SK-N-SH treated with all-trans-retinoic acid at 6 μM for 48 hours (cell line): ENCODE data around the gene PRAMEF1.
"Not testable (repeated sequence)": the region's sequence is repeated elsewhere in the genome, so short reads cannot be mapped to it uniquely, and the experiment has no call there.

Experiments used
- ATAC-seq: fragments of 200-7000 bp; cut with Tn5 transposase; 3 replicates; pipeline ENCODE4 v1.9.1; 2020; ENCODE audit warnings: mild to moderate bottlenecking, moderate library complexity
- ARNTL ChIP-seq: fragments of 450-650 bp; formaldehyde crosslinking; IDR thresholded peaks from 2 replicates; pipeline ENCODE4 v1.5.0; 2020; ENCODE audit warnings: low read depth, mild to moderate bottlenecking, moderate library complexity, borderline replicate concordance
- ESRRG ChIP-seq: fragments of 250-450 bp; sonication (Bioruptor Pico); IDR thresholded peaks from 2 replicates; pipeline ENCODE4 v1.6.1; 2021; ENCODE audit warnings: mild to moderate bottlenecking
- GLIS3 ChIP-seq: fragments of 250-450 bp; sonication (Bioruptor Pico); IDR thresholded peaks from 2 replicates; pipeline ENCODE4 v1.5.0; 2020; ENCODE audit warnings: mild to moderate bottlenecking, moderate library complexity
- ISL1 ChIP-seq: fragments of 250-450 bp; sonication (Bioruptor Pico); IDR thresholded peaks from 2 replicates; pipeline ENCODE4 v2.1.2; 2022; ENCODE audit warnings: mild to moderate bottlenecking, moderate library complexity
- OSR1 ChIP-seq: fragments of 250-450 bp; sonication (Bioruptor Pico); IDR thresholded peaks from 2 replicates; pipeline ENCODE4 v1.8.0; 2022; ENCODE audit warnings: moderate library complexity, mild to moderate bottlenecking, inconsistent platforms
- PPARA ChIP-seq: fragments of 250-450 bp; sonication (Bioruptor Pico); IDR thresholded peaks from 2 replicates; pipeline ENCODE4 v1.5.0; 2020; ENCODE audit warnings: mild to moderate bottlenecking, borderline replicate concordance
- RARB ChIP-seq: fragments of 250-450 bp; sonication (Bioruptor Pico); IDR thresholded peaks from 2 replicates; pipeline ENCODE4 v1.8.0; 2021; ENCODE audit warnings: mild to moderate bottlenecking, moderate library complexity
- SNAI2 ChIP-seq: fragments of 250-450 bp; sonication (Bioruptor Pico); IDR thresholded peaks from 2 replicates; pipeline ENCODE4 v1.5.0; 2020; ENCODE audit warnings: mild to moderate bottlenecking, moderate library complexity
- TCF4 ChIP-seq: fragments of 250-450 bp; sonication (Bioruptor Pico); IDR thresholded peaks from 2 replicates; pipeline ENCODE4 v1.8.0; 2021; ENCODE audit warnings: mild to moderate bottlenecking, moderate library complexity, borderline replicate concordance
- TOX ChIP-seq: fragments of 250-450 bp; sonication (Bioruptor Pico); IDR thresholded peaks from 2 replicates; pipeline ENCODE4 v1.8.0; 2021; ENCODE audit warnings: mild to moderate bottlenecking, moderate library complexity, borderline replicate concordance
- ZC3H10 ChIP-seq: fragments of 250-450 bp; sonication (Bioruptor Pico); IDR thresholded peaks from 2 replicates; pipeline ENCODE4 v1.5.1; 2021; ENCODE audit warnings: mild to moderate bottlenecking, moderate library complexity
- ZFP3 ChIP-seq: fragments of 250-450 bp; sonication (Bioruptor Pico); IDR thresholded peaks from 2 replicates; pipeline ENCODE4 v1.5.0; 2020; ENCODE audit warnings: mild to moderate bottlenecking, moderate library complexity
- ZNF565 ChIP-seq: fragments of 450-650 bp; formaldehyde crosslinking; conservative IDR thresholded peaks from 2 replicates; pipeline ENCODE4 v1.5.0; 2020; ENCODE audit warnings: low read depth, mild to moderate bottlenecking, moderate library complexity
- ZNF70 ChIP-seq: fragments of 450-650 bp; formaldehyde crosslinking; IDR thresholded peaks from 2 replicates; pipeline ENCODE4 v1.5.0; 2020; ENCODE audit warnings: mild to moderate bottlenecking, moderate library complexity
- ZNF8 ChIP-seq: fragments of 450-650 bp; formaldehyde crosslinking; IDR thresholded peaks from 2 replicates; pipeline ENCODE4 v1.5.0; 2020; ENCODE audit warnings: mild to moderate bottlenecking, moderate library complexity
- TF ChIP-seq, protein P1 (sequence below): fragments of 250-450 bp; sonication (Bioruptor Pico); IDR thresholded peaks from 2 replicates; pipeline ENCODE4 v1.8.0; 2020; ENCODE audit warnings: mild to moderate bottlenecking, moderate library complexity, borderline replicate concordance
- TF ChIP-seq, protein P2 (sequence below): fragments of 250-450 bp; sonication (Bioruptor Pico); IDR thresholded peaks from 2 replicates; pipeline ENCODE4 v1.5.0; 2020; ENCODE audit warnings: mild to moderate bottlenecking, moderate library complexity
- TF ChIP-seq, protein P3 (sequence below): fragments of 250-450 bp; sonication (Bioruptor Pico); IDR thresholded peaks from 2 replicates; pipeline ENCODE4 v1.5.1; 2021; ENCODE audit warnings: mild to moderate bottlenecking, moderate library complexity
- TF ChIP-seq, protein P4 (sequence below): fragments of 250-450 bp; sonication (Bioruptor Pico); IDR thresholded peaks from 2 replicates; pipeline ENCODE4 v1.5.1; 2020; ENCODE audit warnings: low read depth, mild to moderate bottlenecking, moderate library complexity

Gene PRAMEF1, protein sequence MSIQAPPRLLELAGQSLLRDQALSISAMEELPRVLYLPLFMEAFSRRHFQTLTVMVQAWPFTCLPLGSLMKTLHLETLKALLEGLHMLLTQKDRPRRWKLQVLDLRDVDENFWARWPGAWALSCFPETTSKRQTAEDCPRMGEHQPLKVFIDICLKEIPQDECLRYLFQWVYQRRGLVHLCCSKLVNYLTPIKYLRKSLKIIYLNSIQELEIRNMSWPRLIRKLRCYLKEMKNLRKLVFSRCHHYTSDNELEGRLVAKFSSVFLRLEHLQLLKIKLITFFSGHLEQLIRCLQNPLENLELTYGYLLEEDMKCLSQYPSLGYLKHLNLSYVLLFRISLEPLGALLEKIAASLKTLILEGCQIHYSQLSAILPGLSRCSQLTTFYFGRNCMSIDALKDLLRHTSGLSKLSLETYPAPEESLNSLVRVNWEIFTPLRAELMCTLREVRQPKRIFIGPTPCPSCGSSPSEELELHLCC

DNA sequence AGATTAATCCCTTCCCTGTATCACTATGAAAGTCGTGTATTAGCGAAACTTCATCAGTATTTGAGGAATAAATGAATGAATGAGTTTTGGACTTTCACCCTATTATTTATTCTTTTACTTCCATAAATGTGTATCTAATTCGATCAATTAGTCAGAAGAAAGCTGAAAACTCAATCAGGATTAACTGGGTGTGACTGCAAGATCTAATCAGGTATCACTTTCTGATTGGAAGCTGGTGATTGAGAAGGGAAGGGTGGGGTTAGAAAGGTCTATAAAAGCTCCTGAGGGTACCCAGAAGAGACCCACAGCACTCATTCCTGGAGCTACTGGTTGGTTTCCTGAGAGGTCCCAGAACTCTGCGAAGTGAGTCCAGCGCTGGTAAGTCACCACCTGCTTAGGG is at the start of gene PRAMEF1:
PRAMEF1 (plus strand) TSS at position 301 of the 400 bp plus-strand sequence. CDS start 1,831 bp downstream, outside the sequence.
- ATAC-seq, result not testable (repeated sequence)

DNA sequence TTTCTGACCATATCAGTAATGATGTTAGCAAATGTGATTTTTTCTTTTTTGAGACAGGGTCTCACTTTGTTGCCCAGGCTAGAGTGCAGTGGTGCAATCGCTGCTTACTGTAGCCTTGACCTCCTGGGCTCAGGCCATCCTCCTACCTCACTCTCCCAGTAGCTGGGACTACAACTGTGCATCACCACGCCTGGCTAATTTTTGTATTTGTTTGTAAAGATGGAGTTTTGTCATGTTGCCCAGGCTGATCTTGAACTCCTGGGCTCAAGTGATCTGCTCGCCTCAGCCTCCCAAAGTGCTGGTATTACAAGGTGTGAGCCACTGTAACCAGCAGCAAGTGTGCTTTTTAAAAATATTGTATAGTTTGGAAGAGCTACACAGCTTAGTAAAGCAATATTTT is 49.3 kb upstream of the PRAMEF1 start:
- no peak for ATAC-seq

DNA sequence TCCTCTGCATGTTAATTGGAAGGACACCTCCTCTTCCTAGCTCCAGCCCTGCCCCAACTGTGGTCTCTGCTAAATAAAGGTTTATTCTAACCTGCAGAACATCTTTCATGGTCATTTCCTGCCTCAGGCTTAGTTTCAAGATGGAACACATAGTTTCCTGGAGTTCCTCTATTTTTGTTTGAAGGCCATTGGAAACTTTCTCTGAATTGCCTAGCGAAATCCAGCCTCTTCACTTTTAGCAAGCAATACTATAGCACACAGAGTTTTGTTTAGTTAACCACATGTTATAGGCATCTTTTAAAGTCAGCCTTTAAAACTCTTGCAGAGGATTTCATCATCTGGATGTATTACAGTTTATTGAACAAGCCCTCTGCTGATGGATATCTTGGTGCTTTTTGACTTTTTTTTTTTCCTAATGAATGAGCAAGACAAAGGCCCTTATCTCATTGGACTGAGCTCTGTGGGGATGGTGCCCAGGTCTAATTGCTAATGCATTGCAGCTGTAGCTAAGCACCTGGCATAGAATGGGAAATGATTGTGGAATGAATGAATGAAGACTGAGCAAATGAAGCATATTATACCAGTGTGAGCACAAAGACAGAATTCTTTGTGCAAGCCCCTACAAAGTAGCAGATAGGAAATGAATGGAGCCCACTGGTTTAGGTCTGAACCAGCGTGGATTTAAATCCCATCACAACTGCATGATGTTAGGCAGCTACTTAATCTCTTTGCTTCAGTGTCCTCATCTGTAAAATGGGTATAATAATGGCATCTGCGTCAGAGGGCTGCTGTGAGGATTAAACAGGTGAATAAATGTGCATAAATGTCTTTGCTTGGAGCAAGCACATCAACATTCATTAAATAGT is 45.8 kb upstream of the PRAMEF1 start:
- TF ChIP-seq, protein P1, sequence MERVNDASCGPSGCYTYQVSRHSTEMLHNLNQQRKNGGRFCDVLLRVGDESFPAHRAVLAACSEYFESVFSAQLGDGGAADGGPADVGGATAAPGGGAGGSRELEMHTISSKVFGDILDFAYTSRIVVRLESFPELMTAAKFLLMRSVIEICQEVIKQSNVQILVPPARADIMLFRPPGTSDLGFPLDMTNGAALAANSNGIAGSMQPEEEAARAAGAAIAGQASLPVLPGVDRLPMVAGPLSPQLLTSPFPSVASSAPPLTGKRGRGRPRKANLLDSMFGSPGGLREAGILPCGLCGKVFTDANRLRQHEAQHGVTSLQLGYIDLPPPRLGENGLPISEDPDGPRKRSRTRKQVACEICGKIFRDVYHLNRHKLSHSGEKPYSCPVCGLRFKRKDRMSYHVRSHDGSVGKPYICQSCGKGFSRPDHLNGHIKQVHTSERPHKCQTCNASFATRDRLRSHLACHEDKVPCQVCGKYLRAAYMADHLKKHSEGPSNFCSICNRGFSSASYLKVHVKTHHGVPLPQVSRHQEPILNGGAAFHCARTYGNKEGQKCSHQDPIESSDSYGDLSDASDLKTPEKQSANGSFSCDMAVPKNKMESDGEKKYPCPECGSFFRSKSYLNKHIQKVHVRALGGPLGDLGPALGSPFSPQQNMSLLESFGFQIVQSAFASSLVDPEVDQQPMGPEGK (CRISPR knock-in tag), result no peak
- TF ChIP-seq TCF4 (CRISPR knock-in tag), result peak; percentile 78; the same call in 1 of the 2 replicates
- TF ChIP-seq, protein P2, sequence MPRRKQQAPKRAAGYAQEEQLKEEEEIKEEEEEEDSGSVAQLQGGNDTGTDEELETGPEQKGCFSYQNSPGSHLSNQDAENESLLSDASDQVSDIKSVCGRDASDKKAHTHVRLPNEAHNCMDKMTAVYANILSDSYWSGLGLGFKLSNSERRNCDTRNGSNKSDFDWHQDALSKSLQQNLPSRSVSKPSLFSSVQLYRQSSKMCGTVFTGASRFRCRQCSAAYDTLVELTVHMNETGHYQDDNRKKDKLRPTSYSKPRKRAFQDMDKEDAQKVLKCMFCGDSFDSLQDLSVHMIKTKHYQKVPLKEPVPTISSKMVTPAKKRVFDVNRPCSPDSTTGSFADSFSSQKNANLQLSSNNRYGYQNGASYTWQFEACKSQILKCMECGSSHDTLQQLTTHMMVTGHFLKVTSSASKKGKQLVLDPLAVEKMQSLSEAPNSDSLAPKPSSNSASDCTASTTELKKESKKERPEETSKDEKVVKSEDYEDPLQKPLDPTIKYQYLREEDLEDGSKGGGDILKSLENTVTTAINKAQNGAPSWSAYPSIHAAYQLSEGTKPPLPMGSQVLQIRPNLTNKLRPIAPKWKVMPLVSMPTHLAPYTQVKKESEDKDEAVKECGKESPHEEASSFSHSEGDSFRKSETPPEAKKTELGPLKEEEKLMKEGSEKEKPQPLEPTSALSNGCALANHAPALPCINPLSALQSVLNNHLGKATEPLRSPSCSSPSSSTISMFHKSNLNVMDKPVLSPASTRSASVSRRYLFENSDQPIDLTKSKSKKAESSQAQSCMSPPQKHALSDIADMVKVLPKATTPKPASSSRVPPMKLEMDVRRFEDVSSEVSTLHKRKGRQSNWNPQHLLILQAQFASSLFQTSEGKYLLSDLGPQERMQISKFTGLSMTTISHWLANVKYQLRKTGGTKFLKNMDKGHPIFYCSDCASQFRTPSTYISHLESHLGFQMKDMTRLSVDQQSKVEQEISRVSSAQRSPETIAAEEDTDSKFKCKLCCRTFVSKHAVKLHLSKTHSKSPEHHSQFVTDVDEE (CRISPR knock-in tag), result no peak
- no peak for ATAC-seq

More for the DNA sequence above, 49.3 kb upstream of the PRAMEF1 start:
- TF ChIP-seq GLIS3 (CRISPR knock-in tag) (no peak), ESRRG (no peak), OSR1 (no peak), RARB (CRISPR knock-in tag) (no peak), TOX (CRISPR knock-in tag) (no peak), SNAI2 (CRISPR knock-in tag) (no peak), ZNF8 (no peak)
- TF ChIP-seq, protein P2 (CRISPR knock-in tag), result no peak

DNA sequence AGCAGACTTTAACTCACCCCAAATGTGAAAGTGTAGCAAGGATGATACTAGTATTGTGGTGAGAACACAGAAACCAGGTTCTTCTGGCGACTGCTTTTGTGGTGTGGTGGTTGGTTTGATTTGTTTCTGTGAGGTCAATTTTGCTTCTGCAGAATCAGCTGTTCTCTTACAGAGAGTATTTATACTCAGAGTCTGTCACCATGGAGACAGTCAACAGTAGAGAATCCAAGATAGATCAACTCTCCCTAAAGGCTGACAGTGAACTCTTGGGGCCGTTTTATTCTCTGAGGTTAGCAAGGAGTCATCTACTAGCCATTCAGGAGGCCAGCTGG is 45.2 kb upstream of the PRAMEF1 start, which contains the start of gene CFAP107:
CFAP107 (plus strand) TSS at position 209 of the 332 bp plus-strand sequence. CDS start 231 bp downstream, outside the sequence.
- no peak for ATAC-seq
- TF ChIP-seq ZNF70 (CRISPR knock-in tag) (no peak), ZNF565 (CRISPR knock-in tag) (no peak), TCF4 (CRISPR knock-in tag) (no peak), PPARA (CRISPR knock-in tag) (no peak), ZFP3 (no peak), ARNTL (CRISPR knock-in tag) (no peak), ZNF8 (no peak), OSR1 (no peak), ISL1 (no peak), TOX (CRISPR knock-in tag) (no peak), ESRRG (no peak), RARB (CRISPR knock-in tag) (no peak), SNAI2 (CRISPR knock-in tag) (no peak), ZC3H10 (no peak)
- TF ChIP-seq, protein P3, sequence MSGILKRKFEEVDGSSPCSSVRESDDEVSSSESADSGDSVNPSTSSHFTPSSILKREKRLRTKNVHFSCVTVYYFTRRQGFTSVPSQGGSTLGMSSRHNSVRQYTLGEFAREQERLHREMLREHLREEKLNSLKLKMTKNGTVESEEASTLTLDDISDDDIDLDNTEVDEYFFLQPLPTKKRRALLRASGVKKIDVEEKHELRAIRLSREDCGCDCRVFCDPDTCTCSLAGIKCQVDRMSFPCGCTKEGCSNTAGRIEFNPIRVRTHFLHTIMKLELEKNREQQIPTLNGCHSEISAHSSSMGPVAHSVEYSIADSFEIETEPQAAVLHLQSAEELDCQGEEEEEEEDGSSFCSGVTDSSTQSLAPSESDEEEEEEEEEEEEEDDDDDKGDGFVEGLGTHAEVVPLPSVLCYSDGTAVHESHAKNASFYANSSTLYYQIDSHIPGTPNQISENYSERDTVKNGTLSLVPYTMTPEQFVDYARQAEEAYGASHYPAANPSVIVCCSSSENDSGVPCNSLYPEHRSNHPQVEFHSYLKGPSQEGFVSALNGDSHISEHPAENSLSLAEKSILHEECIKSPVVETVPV, result no peak
- TF ChIP-seq, protein P4, sequence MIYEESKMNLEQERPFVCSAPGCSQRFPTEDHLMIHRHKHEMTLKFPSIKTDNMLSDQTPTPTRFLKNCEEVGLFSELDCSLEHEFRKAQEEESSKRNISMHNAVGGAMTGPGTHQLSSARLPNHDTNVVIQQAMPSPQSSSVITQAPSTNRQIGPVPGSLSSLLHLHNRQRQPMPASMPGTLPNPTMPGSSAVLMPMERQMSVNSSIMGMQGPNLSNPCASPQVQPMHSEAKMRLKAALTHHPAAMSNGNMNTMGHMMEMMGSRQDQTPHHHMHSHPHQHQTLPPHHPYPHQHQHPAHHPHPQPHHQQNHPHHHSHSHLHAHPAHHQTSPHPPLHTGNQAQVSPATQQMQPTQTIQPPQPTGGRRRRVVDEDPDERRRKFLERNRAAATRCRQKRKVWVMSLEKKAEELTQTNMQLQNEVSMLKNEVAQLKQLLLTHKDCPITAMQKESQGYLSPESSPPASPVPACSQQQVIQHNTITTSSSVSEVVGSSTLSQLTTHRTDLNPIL (CRISPR knock-in tag), result no peak
- TF ChIP-seq, protein P1 (CRISPR knock-in tag), result no peak
